Stimulated activated CD8-positive, alpha-beta memory T cell treated with anti-CD3 and anti-CD28 coated beads, Interleukin-12 subunit alpha, Interleukin-12 subunit beta, amount 100 ng/mL, for 4 hours (primary cell): ENCODE data around the gene COL6A2.
"Not testable (repeated sequence)": the region's sequence is repeated elsewhere in the genome, so short reads cannot be mapped to it uniquely, and the experiment has no call there.

Experiments
- DNase-seq: peaks from one replicate; pipeline ENCODE4 v3.0.0-alpha.2; 2020; ENCODE audit warnings: low read depth

COL6A2 gene

GRCh38 chr21:46126309-46127238 lies 28.7 kb downstream of the COL6A2 start:
- DNase-seq = no peak

- no peak for DNase-seq
Observed at GRCh38 chr21:46127239-46128105, 29.6 kb downstream of the COL6A2 start.

GRCh38 chr21:46128106-46128932 lies 30.4 kb downstream of the COL6A2 start:
- DNase-seq = no peak

GRCh38 chr21:46128933-46129571 lies 31.1 kb downstream of the COL6A2 start:
- DNase-seq = no peak

- DNase-seq = no peak
Observed at GRCh38 chr21:46129846-46130651, 32.1 kb downstream of the COL6A2 start.

- DNase-seq = no peak
Observed at GRCh38 chr21:46130831-46131587, 33.1 kb downstream of the COL6A2 start.

GRCh38 chr21:46131588-46131837 lies 33.6 kb downstream of the COL6A2 start:
- no peak for DNase-seq

- DNase-seq = no peak
Observed at GRCh38 chr21:46131838-46132651, 34.1 kb downstream of the COL6A2 start.

- no peak for DNase-seq
Observed at GRCh38 chr21:46135782-46136395, 38.0 kb downstream of the COL6A2 start.

GRCh38 chr21:46136739-46137349 lies 38.9 kb downstream of the COL6A2 start:
- no peak for DNase-seq

- DNase-seq = no peak
Observed at GRCh38 chr21:46137908-46138307, 40.0 kb downstream of the COL6A2 start.

- DNase-seq = no peak
Observed at GRCh38 chr21:46138383-46138970, 40.6 kb downstream of the COL6A2 start.

- DNase-seq = no peak
Observed at GRCh38 chr21:46139686-46140085, 41.8 kb downstream of the COL6A2 start.

GRCh38 chr21:46140352-46141003 lies 42.6 kb downstream of the COL6A2 start:
- not testable (repeated sequence) for DNase-seq

- DNase-seq = no peak
Observed at GRCh38 chr21:46141767-46142581, 44.1 kb downstream of the COL6A2 start.
